OCI-LY7 (cell line): ENCODE results near the gene FAM174C.

Experiments
- EZH2phosphoT487 ChIP-seq: fragments of 200-600 bp; sonication (generic); IDR thresholded peaks from 2 replicates; pipeline ENCODE4 v1.6.1; 2018; ENCODE audit warnings: low read depth, borderline replicate concordance, mild to moderate bottlenecking, mixed run types, antibody characterized with exemption, low read length, moderate library complexity, mixed read lengths
- TF ChIP-seq, protein P1 (sequence below): fragments of 200-600 bp; sonication (generic); conservative IDR thresholded peaks from 2 replicates; pipeline ENCODE4 v1.5.1; 2014; ENCODE audit warnings: mild to moderate bottlenecking, antibody characterized with exemption, low read length, moderate library complexity, mixed read lengths

DNA sequence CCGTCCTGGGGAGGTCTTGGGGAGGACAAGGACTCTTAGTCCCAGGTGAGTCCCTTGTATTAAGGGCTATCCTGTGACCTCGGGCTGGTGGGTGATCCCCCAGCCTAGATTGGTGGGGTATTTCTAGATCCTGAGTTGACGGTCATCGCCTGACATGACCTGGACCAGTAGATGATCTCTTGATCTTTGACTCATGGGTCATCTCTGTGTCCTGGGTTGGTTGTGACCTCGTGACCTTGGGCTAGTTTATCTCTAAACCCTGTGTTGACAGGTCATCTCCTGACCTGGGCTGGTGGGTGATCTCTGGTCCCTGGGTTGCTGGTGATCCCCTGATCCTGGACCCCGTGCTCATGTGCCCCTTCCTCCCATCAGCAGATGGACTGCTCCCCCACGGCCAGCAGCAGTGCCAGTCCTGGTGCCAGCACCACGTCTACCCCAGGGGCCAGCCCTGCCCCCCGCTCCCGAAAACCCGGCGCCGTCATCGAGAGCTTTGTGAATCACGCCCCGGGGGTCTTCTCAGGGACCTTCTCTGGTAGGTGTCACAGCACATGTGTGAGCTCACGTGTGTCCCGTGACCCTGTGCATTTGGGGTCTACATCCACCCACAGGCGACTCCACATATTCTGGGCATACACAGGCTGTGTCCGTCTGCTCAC is 20.7 kb upstream of the FAM174C start:
- TF ChIP-seq, protein P1, sequence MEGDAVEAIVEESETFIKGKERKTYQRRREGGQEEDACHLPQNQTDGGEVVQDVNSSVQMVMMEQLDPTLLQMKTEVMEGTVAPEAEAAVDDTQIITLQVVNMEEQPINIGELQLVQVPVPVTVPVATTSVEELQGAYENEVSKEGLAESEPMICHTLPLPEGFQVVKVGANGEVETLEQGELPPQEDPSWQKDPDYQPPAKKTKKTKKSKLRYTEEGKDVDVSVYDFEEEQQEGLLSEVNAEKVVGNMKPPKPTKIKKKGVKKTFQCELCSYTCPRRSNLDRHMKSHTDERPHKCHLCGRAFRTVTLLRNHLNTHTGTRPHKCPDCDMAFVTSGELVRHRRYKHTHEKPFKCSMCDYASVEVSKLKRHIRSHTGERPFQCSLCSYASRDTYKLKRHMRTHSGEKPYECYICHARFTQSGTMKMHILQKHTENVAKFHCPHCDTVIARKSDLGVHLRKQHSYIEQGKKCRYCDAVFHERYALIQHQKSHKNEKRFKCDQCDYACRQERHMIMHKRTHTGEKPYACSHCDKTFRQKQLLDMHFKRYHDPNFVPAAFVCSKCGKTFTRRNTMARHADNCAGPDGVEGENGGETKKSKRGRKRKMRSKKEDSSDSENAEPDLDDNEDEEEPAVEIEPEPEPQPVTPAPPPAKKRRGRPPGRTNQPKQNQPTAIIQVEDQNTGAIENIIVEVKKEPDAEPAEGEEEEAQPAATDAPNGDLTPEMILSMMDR, result no peak
- no peak for TF ChIP-seq EZH2phosphoT487
